GM23248 (cell line): ENCODE measurements around the gene IQUB. TPM values are rescaled to one million over a fixed set of nuclear protein-coding genes. Genes with fewer than 3 reads are reported as not detected.

Experiments used
- DNase-seq: peaks from one replicate; pipeline ENCODE4 v3.0.0-alpha.2; 2015
- H2AFZ ChIP-seq: fragments of 200-600 bp; sonication (generic); 2 replicates; pipeline ENCODE4 v1.6.1; 2016; ENCODE audit warnings: antibody characterized with exemption
- H3F3A ChIP-seq: fragments of 200-600 bp; sonication (generic); 2 replicates; pipeline ENCODE4 v1.6.1; 2016; ENCODE audit warnings: mild to moderate bottlenecking, antibody characterized with exemption, mixed run types; ENCODE audit not compliant: insufficient read depth
- H3K27ac ChIP-seq: fragments of 200-600 bp; sonication (generic); 2 replicates; pipeline ENCODE4 v1.5.1; 2016; ENCODE audit warnings: mild to moderate bottlenecking
- H3K27me3 ChIP-seq: fragments of 200-600 bp; sonication (generic); replicated peaks from 2 replicates; pipeline ENCODE4 v1.6.1; 2016; ENCODE audit warnings: mild to moderate bottlenecking; ENCODE audit not compliant: insufficient read depth
- H3K36me3 ChIP-seq: fragments of 200-600 bp; sonication (generic); 2 replicates; pipeline ENCODE4 v1.6.1; 2016; ENCODE audit warnings: low read depth, mild to moderate bottlenecking
- H3K4me1 ChIP-seq: fragments of 200-600 bp; sonication (generic); 2 replicates; pipeline ENCODE4 v1.6.1; 2016; ENCODE audit warnings: mild to moderate bottlenecking; ENCODE audit not compliant: insufficient read depth
- H3K4me2 ChIP-seq: fragments of 200-600 bp; sonication (generic); one replicate; pipeline ENCODE4 v1.6.1; 2016; ENCODE audit warnings: mild to moderate bottlenecking; ENCODE audit not compliant: unreplicated experiment
- H3K4me3 ChIP-seq: fragments of 200-600 bp; sonication (generic); 2 replicates; pipeline ENCODE4 v1.5.1; 2016; ENCODE audit warnings: mild to moderate bottlenecking
- H3K79me2 ChIP-seq: fragments of 200-600 bp; sonication (generic); 2 replicates; pipeline ENCODE4 v1.6.1; 2016; ENCODE audit warnings: mild to moderate bottlenecking; ENCODE audit not compliant: insufficient read depth
- H3K9ac ChIP-seq: fragments of 200-600 bp; sonication (generic); 2 replicates; pipeline ENCODE4 v1.6.1; 2016; ENCODE audit warnings: mild to moderate bottlenecking
- H3K9me2 ChIP-seq: fragments of 200-600 bp; sonication (generic); 2 replicates; pipeline ENCODE4 v1.6.1; 2016; ENCODE audit warnings: mixed run types, mild to moderate bottlenecking, moderate library complexity; ENCODE audit not compliant: insufficient read depth
- H3K9me3 ChIP-seq: fragments of 200-600 bp; sonication (generic); one replicate; pipeline ENCODE4 v1.6.1; 2017; ENCODE audit warnings: low read depth
- H4K20me1 ChIP-seq: fragments of 200-600 bp; sonication (generic); 2 replicates; pipeline ENCODE4 v1.6.0; 2016; ENCODE audit not compliant: insufficient read depth
- EZH2 ChIP-seq: fragments of 200-600 bp; sonication (generic); IDR thresholded peaks from 2 replicates; pipeline ENCODE4 v1.6.1; 2018; ENCODE audit warnings: antibody characterized with exemption, mild to moderate bottlenecking; ENCODE audit not compliant: insufficient read depth, poor library complexity, severe bottlenecking
- EZH2phosphoT487 ChIP-seq: fragments of 200-600 bp; sonication (generic); IDR thresholded peaks from 2 replicates; pipeline ENCODE4 v1.6.1; 2018; ENCODE audit warnings: antibody characterized with exemption, moderate library complexity, mild to moderate bottlenecking, low read depth; ENCODE audit not compliant: insufficient read depth
- WGBS, 2 experiments: methylation state at CpG; one replicate each; pipeline ENCODE4 v1.1.6; 2015 to 2017; ENCODE audit warnings: low lambda C conversion rate in 2 of 2, low coverage in 1 of 2; ENCODE audit errors: missing lambda C conversion rate in 2 of 2; 5-methylcytosine and 5-hydroxymethylcytosine counted together
- in situ Hi-C: fragments of 300-500 bp; cut with MboI; formaldehyde crosslinking; loops from 2 replicates; pipeline ENCODE4 v1.15.0; 2020
- polyA plus RNA-seq: library from polyadenylated mRNA; unstranded; fragments of >200 nt; fragmentation: Nextera tagmentation; extraction: Ambion mirVana; gene quantifications from 2 replicates; pipeline ENCODE4 v1.2.1, GENCODE V29; 2016
- total RNA-seq: library from RNA; depleted of rRNA; stranded (reverse); fragments of >200 nt; shearing (Covaris generic); gene quantifications from 2 replicates; pipeline ENCODE4 v1.2.3, GENCODE V29; 2014

Gene IQUB
- total and polyA plus RNA-seq, 2 experiments from 2014 or later: 0.10 TPM; not detected in 1

DNA sequence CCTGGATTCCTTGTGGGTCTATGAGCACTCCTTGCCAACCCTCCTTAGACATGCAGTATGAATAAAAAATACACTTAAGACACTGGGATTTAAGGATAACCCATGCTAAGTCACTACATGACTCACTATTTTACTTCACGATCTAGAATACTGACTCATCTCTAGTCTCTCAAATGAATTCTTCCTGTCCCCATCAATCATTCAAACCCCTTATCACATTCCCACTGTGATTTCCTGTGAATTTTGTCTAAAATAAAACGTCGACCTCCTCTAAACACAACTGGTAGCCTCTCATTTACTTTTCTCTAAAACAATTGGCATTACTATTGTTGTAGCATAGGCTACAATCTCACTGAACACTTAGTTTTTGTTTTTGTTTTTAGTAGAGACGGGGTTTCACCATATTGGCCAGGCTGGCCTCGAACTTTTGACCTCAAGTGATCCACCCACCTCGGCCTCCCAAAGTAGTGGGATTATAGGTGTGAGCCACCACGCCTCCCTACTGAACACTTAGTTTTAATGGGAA, 3.9 kb upstream of the IQUB start:
- H2AFZ ChIP-seq: no peak overlapping the region
- peak overlapping the region; percentile 1; the same call in 1 of the 2 replicates for H3K4me3 ChIP-seq
- TF ChIP-seq EZH2 (no peak), EZH2phosphoT487 (no peak)
- H3K27me3 ChIP-seq: no peaks in the 10 kb centered on the region
- H3K4me1 ChIP-seq: peaks cover 20% of the 10 kb centered on the region
- H4K20me1 ChIP-seq: no peaks in the 10 kb centered on the region
- H3K27ac ChIP-seq: peak overlapping the region; percentile 50
- peaks cover 24% of the 10 kb centered on the region for H3F3A ChIP-seq
- in situ Hi-C loops: no loop called here
- no peaks in the 10 kb centered on the region for H3K9me3 ChIP-seq
- 56 to 58% methylated on average over 7 of the region's 7 CpGs for WGBS, 2 experiments
- H3K9me2 ChIP-seq: no peaks in the 10 kb centered on the region
- H3K79me2 ChIP-seq: no peaks in the 10 kb centered on the region
- peak; percentile 88 for DNase-seq
- H3K36me3 ChIP-seq: no peaks in the 10 kb centered on the region
- H3K4me2 ChIP-seq: peak overlapping the region; percentile 40
- H3K9ac ChIP-seq: peak overlapping the region; percentile 15; the same call in 1 of the 2 replicates

DNA sequence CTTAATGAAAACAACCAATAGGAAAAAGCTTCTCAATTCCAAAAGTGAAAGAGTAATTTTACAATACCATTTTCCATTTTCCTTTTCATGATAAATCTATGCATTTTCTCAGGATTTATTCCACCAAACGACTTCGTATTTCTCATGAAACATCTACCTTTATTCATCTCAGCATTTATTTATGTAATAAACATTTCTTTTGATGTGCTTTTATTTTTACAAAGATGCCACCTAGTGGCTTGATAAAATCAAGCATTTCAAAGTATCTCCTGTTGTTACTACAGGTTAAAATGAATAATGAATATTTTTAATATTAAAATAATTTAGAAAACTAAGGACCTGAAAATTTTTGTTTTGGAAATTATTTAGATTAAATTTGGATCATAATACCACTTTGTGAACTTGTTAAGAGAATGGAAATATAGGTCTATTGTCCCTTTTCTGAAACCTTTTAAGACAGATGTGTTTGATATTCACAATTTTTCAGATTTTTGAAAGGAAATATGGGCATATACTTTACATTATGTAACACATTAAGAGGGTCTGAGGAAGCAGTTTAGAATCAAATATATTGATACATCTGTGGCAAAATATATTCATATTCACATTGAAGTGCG, 2.7 kb upstream of the IQUB start:
- Histone ChIP-seq H3K79me2 (no peaks in the 10 kb centered on the region), H3K27me3 (0 out of 2 replicates have a peak, but pooled peaks cover 2% of the 10 kb centered on the region), H3K4me3 (no peak overlapping the region), H4K20me1 (no peaks in the 10 kb centered on the region), H3K4me1 (peaks cover 20% of the 10 kb centered on the region), H3F3A (peaks cover 24% of the 10 kb centered on the region), H3K36me3 (no peaks in the 10 kb centered on the region), H3K4me2 (peak overlapping the region; percentile 40), H3K27ac (peak overlapping the region; percentile 50), H3K9me3 (no peaks in the 10 kb centered on the region), H3K9me2 (no peaks in the 10 kb centered on the region), H3K9ac (0 out of 2 replicates have a peak overlapping the region, but pooled peaks have one; percentile 15), H2AFZ (no peak overlapping the region)
- peak; percentile 49 for DNase-seq
- in situ Hi-C loops: no loop called here
- TF ChIP-seq EZH2 (no peak), EZH2phosphoT487 (no peak)
- 18 to 23% methylated on average over 3 of the region's 3 CpGs for WGBS, 2 experiments

DNA sequence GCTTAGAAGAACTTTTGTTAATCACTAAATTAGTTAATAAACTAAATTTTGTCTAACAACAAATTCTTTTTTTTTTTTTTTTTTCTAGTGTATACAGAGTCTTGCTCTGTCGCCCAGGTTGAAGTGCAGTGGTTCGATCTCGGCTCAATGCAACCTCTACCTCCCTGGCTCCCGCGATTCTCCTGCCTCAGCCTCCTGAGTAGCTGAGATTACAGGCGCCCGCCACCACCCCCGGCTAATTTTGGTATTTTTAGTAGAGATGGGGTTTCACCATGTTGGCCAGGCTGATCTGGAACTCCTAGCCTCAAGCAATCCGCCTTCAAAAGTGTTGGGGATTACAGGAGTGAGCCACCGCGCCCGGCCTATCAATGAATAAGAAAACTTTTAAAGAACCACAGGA, 1.1 kb upstream of the IQUB start:
- Histone ChIP-seq H3K9me2 (no peaks in the 10 kb centered on the region), H3K9me3 (no peaks in the 10 kb centered on the region), H3F3A (peaks cover 24% of the 10 kb centered on the region), H3K36me3 (no peaks in the 10 kb centered on the region), H3K4me2 (peak overlapping the region; percentile 49), H4K20me1 (no peaks in the 10 kb centered on the region), H3K4me3 (peak overlapping the region; percentile 63), H3K4me1 (peaks cover 20% of the 10 kb centered on the region), H3K27ac (0 out of 2 replicates have a peak overlapping the region, but pooled peaks have one; percentile 18), H3K9ac (peak overlapping the region; percentile 37; the same call in 1 of the 2 replicates), H3K27me3 (0 out of 2 replicates have a peak, but pooled peaks cover 3% of the 10 kb centered on the region), H3K79me2 (no peaks in the 10 kb centered on the region), H2AFZ (peak overlapping the region; percentile 59)
- WGBS, 2 experiments: 84 to 88% methylated on average over 12 of the region's 12 CpGs
- TF ChIP-seq EZH2 (no peak), EZH2phosphoT487 (no peak)
- in situ Hi-C loops: no loop called here
- no peak for DNase-seq

DNA sequence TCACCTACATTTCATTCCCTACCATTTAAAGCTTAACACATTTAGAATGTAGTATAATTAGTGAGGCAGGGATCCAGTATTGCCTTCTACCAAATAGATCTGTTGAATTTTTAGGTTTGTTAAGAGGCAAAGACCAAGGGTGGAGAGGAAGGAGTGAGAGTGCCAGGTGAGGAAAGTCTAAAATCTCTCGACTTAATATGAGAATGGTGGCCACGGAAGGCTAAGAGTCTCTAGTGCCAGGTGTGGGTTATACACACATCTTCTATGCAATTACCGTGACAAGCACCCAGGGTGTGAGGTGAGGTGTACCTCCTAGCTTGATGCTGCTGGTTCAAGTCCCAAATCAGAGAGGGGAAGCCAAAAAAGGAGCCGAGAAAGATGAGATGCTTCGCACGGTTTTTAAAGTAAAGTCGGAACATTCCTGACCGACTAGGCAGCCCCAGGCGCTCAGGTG, 439 bp downstream of the IQUB start:
- Histone ChIP-seq H3K4me2 (peak overlapping the region; percentile 89), H3K27ac (no peak overlapping the region), H3K27me3 (0 out of 2 replicates have a peak, but pooled peaks cover 3% of the 10 kb centered on the region), H3K4me3 (peak overlapping the region; percentile 70), H2AFZ (peak overlapping the region; percentile 92), H3F3A (peaks cover 15% of the 10 kb centered on the region), H3K9ac (peak overlapping the region; percentile 66), H3K9me2 (no peaks in the 10 kb centered on the region), H3K9me3 (no peaks in the 10 kb centered on the region), H3K36me3 (no peaks in the 10 kb centered on the region), H4K20me1 (no peaks in the 10 kb centered on the region), H3K79me2 (no peaks in the 10 kb centered on the region), H3K4me1 (peaks cover 17% of the 10 kb centered on the region)
- WGBS, 2 experiments: 1 to 2% methylated on average over 9 of the region's 9 CpGs
- in situ Hi-C loops: no loop called here
- no peak for DNase-seq
- TF ChIP-seq EZH2 (no peak), EZH2phosphoT487 (no peak)
